ENCODE data around the gene FAM89B. TPM values are rescaled to one million over a fixed set of nuclear protein-coding genes. Genes with fewer than 3 reads are reported as not detected.
A peak's percentile ranks its signal among the peaks of the same experiment; 100 is the strongest.

The FAM89B gene
- total RNA-seq, 1 experiment from 2014 or later = 102 TPM

DNA sequence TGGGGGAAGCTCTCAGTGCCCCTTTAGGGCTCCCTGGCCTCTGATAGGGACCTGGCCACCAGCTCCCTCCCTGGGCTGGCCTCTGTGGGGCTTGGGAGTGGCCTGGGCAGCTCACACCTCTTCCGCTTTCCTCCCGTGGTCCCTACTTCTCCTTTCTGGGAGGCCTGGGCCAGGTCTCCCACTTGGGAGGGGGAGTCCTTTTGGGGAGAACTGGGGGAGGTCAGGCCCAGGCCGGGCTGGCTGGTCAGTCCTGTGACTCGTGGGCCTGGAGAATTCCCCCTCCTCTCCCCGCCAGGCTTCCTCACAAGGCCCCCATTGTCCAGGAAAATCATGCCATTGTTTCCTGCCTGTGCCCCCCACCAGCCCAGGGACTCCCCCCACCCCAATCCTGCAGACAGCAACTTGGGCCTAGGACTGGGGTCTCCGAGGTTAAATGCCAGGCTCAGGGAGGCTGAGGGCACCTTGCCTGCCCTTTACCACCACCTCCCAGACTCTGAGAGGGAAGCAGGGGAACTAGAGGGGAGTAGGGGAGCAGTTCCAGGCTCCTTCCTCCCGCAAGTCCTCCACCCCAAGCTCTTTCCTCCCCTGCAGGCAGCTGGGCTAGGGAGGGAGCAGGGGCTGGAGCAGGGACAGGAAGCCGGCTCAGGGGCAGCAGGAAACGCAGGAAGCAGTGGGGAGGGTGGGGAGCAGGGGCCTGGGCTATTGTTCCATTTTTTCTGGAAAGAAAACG lies 38.9 kb downstream of the FAM89B start:
- H3K4me1 ChIP-seq (ENCODE audit: control insufficient read depth, insufficient read depth, low read length) = peaks cover 33% of the 10 kb centered on the region
- no peak for DNase-seq (ENCODE audit: low read depth, low spot score)
- H3K9me3 ChIP-seq (ENCODE audit: control insufficient read depth, insufficient read depth, low read depth, low read length) = no peaks in the 10 kb centered on the region
- peaks cover 4% of the 10 kb centered on the region; the same call in 1 of the 2 replicates for H3K36me3 ChIP-seq (ENCODE audit: control insufficient read depth, insufficient read depth, low read length)
- H3K27me3 ChIP-seq (ENCODE audit: control insufficient read depth, insufficient read depth, low read length) = no peaks in the 10 kb centered on the region
- no peak for ATAC-seq
- ChIA-PET CTCF (interaction anchor here (0.6 kb wide), 1 partner anchor 1226 kb away, joined by 3 read pairs; no protein-coding TSS in a partner anchor), POLR2A (interaction anchor here (0.6 kb wide), 2 partner anchors 18 to 106 kb away, joined by 5 read pairs; no protein-coding TSS in a partner anchor)
- H3K27ac ChIP-seq (ENCODE audit: low read length) = peak overlapping the region; percentile 92; the same call in 1 of the 2 replicates
- no TSS peak for BruUV-seq (replicated peaks)
- intact Hi-C loops (cut with micrococcal nuclease; ENCODE audit: unreplicated experiment) = no loop called here
- no peak for TF ChIP-seq POLR2AphosphoS5 (IDR thresholded peaks at IDR 0.05; ENCODE audit: low read depth, low read length)
- TF ChIP-seq, protein P1, sequence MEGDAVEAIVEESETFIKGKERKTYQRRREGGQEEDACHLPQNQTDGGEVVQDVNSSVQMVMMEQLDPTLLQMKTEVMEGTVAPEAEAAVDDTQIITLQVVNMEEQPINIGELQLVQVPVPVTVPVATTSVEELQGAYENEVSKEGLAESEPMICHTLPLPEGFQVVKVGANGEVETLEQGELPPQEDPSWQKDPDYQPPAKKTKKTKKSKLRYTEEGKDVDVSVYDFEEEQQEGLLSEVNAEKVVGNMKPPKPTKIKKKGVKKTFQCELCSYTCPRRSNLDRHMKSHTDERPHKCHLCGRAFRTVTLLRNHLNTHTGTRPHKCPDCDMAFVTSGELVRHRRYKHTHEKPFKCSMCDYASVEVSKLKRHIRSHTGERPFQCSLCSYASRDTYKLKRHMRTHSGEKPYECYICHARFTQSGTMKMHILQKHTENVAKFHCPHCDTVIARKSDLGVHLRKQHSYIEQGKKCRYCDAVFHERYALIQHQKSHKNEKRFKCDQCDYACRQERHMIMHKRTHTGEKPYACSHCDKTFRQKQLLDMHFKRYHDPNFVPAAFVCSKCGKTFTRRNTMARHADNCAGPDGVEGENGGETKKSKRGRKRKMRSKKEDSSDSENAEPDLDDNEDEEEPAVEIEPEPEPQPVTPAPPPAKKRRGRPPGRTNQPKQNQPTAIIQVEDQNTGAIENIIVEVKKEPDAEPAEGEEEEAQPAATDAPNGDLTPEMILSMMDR (IDR thresholded peaks at IDR 0.05) = no peak
- no peak for TF ChIP-seq SIN3A (IDR thresholded peaks at IDR 0.05; ENCODE audit: borderline replicate concordance, insufficient read depth, low read depth, low read length)
- TF ChIP-seq TCF7L2 (IDR thresholded peaks at IDR 0.05; ENCODE audit: low read depth, low read length) = no peak
- TF ChIP-seq REST (IDR thresholded peaks at IDR 0.05; ENCODE audit: insufficient read depth in 1 of 2, low read depth in 2 of 2, low read length in 1 of 2) = no peak
- peak overlapping the region; percentile 60 to 95 for H3K4me3 ChIP-seq (ENCODE audit: low read depth in 2 of 2, low read length in 2 of 2)
- in situ Hi-C loops (cut with HindIII; ENCODE audit: low pct_unique_long_range_greater_than_20kb, low sequenced_read_pairs) = no loop called here

- DNase-seq (ENCODE audit: low read depth, low spot score) = no peak
- H3K4me1 ChIP-seq (ENCODE audit: control insufficient read depth, insufficient read depth, low read length) = peaks cover 38% of the 10 kb centered on the region
- H3K4me3 ChIP-seq (ENCODE audit: low read depth in 2 of 2, low read length in 2 of 2) = peak overlapping the region; percentile 60 to 95
- intact Hi-C loops (cut with micrococcal nuclease; ENCODE audit: unreplicated experiment) = no loop called here
- CTCF ChIA-PET = no interaction called here
- POLR2A ChIA-PET = interaction anchor here (0.6 kb wide), 1 partner anchor 106 kb away, joined by 5 read pairs; no protein-coding TSS in a partner anchor
- no peak for ATAC-seq
- no TSS peak for BruUV-seq (replicated peaks)
- peak overlapping the region; percentile 92 for H3K27ac ChIP-seq (ENCODE audit: low read length)
- no peaks in the 10 kb centered on the region for H3K27me3 ChIP-seq (ENCODE audit: control insufficient read depth, insufficient read depth, low read length)
- H3K36me3 ChIP-seq (ENCODE audit: control insufficient read depth, insufficient read depth, low read length) = no peaks in the 10 kb centered on the region; the same call in 1 of the 2 replicates
- in situ Hi-C loops (cut with HindIII; ENCODE audit: low pct_unique_long_range_greater_than_20kb, low sequenced_read_pairs) = no loop called here
- H3K9me3 ChIP-seq (ENCODE audit: control insufficient read depth, insufficient read depth, low read depth, low read length) = no peaks in the 10 kb centered on the region
- TF ChIP-seq TCF7L2 (IDR thresholded peaks at IDR 0.05; ENCODE audit: low read depth, low read length) (no peak), REST (IDR thresholded peaks at IDR 0.05; ENCODE audit: insufficient read depth in 1 of 2, low read depth in 2 of 2, low read length in 1 of 2) (no peak), POLR2AphosphoS5 (IDR thresholded peaks at IDR 0.05; ENCODE audit: low read depth, low read length) (no peak), SIN3A (IDR thresholded peaks at IDR 0.05; ENCODE audit: borderline replicate concordance, insufficient read depth, low read depth, low read length) (no peak)
- TF ChIP-seq, protein P1 (IDR thresholded peaks at IDR 0.05) = no peak
Observed at GRCh38 chr11:65611758-65612603, 39.6 kb downstream of the FAM89B start.
